ENCODE measurements around the gene ACO1. TPM values are rescaled to one million over a fixed set of nuclear protein-coding genes. Genes with fewer than 3 reads are reported as not detected.

ACO1 gene
- total RNA-seq, 2 experiments from 2014 or later = 13.2 to 14.8 TPM

GRCh38 chr9:32426278-32426939 lies 42.0 kb downstream of the ACO1 start:
- no peaks in the 10 kb centered on the region for H3K27me3 Mint-ChIP-seq (ENCODE audit: low read depth)
- no peaks in the 10 kb centered on the region for H3K9me3 Mint-ChIP-seq
- H3K36me3 Mint-ChIP-seq (ENCODE audit: low read depth) = peaks cover 6% of the 10 kb centered on the region
- CTCF ChIA-PET = interaction anchor here (1.0 to 2.3 kb wide), 2 partner anchors 9 to 154 kb away, joined by 3 to 7 read pairs; no protein-coding TSS in a partner anchor
- intact Hi-C loops (cut with micrococcal nuclease) = no loop called here
- no peak overlapping the region for H3K27ac Mint-ChIP-seq
- H3K4me3 Mint-ChIP-seq = no peak overlapping the region
- peaks cover 3% of the 10 kb centered on the region for H3K4me1 Mint-ChIP-seq (ENCODE audit: low read depth)
- no peak for DNase-seq

GRCh38 chr9:32427111-32427873 lies 42.8 kb downstream of the ACO1 start:
- Mint-ChIP-seq H3K27me3 (ENCODE audit: low read depth) (no peaks in the 10 kb centered on the region), H3K27ac (no peak overlapping the region), H3K9me3 (no peaks in the 10 kb centered on the region), H3K4me3 (no peak overlapping the region), H3K4me1 (ENCODE audit: low read depth) (peaks cover 3% of the 10 kb centered on the region), H3K36me3 (ENCODE audit: low read depth) (peaks cover 5% of the 10 kb centered on the region)
- CTCF ChIA-PET = interaction anchor here (1.0 to 2.3 kb wide), 3 partner anchors 8 to 153 kb away, joined by 3 to 7 read pairs (median 3); no protein-coding TSS in a partner anchor
- intact Hi-C loops (cut with micrococcal nuclease) = no loop called here
- peak; percentile 6 for DNase-seq

DNA sequence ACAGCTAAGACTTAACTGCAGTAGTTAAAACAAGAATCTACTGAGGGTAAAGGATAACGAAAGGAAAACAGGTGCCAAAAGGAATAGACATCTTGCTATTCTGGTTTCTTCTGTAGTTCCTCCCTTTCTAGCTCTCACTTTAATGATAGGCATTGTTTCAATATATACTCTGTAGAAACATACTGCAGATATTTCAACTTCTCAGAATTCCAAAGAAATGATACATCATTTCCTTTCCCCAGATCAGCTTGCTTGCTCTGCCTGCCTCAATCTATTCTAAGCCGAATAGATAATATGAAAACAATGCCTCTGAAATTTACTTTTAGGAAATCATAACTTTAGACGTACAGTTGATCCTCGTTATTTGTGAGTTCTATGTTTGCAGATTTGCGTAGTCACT lies 46.3 kb downstream of the ACO1 start:
- H3K4me1 Mint-ChIP-seq (ENCODE audit: low read depth) = peaks cover 3% of the 10 kb centered on the region
- H3K4me3 Mint-ChIP-seq = no peak overlapping the region
- H3K27me3 Mint-ChIP-seq (ENCODE audit: low read depth) = no peaks in the 10 kb centered on the region
- DNase-seq = no peak
- H3K36me3 Mint-ChIP-seq (ENCODE audit: low read depth) = peaks cover 6% of the 10 kb centered on the region
- no peaks in the 10 kb centered on the region for H3K9me3 Mint-ChIP-seq
- CTCF ChIA-PET = interaction anchor here (3.9 kb wide), 1 partner anchor 51 kb away, joined by 45 read pairs; no protein-coding TSS in a partner anchor
- intact Hi-C loops (cut with micrococcal nuclease) = no loop called here
- H3K27ac Mint-ChIP-seq = no peak overlapping the region

DNA sequence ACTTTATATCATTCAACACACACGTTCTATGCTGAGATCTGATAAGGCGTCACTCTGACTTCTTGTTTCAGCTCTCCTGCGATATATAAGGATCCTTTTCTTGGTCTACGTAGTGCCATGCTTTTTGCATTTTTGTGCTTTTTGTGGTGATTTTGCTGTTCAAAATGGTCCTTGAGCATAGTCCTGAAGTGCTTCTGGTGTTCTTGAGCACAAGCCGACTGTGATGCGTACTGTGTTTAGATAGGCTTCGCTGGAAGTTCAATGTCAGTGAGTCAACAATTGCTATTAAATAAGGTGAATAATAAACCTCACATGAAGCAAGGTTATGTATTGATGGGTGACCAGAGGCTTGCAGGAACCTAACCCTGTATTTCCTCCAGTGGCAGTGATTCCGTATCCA lies 46.8 kb downstream of the ACO1 start:
- H3K36me3 Mint-ChIP-seq (ENCODE audit: low read depth) = peaks cover 4% of the 10 kb centered on the region
- intact Hi-C loops (cut with micrococcal nuclease) = no loop called here
- no peak overlapping the region for H3K4me3 Mint-ChIP-seq
- peaks cover 3% of the 10 kb centered on the region for H3K4me1 Mint-ChIP-seq (ENCODE audit: low read depth)
- H3K27ac Mint-ChIP-seq = no peak overlapping the region
- no peaks in the 10 kb centered on the region for H3K9me3 Mint-ChIP-seq
- no peaks in the 10 kb centered on the region for H3K27me3 Mint-ChIP-seq (ENCODE audit: low read depth)
- DNase-seq = no peak
- CTCF ChIA-PET = interaction anchor here (3.9 kb wide), 1 partner anchor 52 kb away, joined by 45 read pairs; no protein-coding TSS in a partner anchor

DNA sequence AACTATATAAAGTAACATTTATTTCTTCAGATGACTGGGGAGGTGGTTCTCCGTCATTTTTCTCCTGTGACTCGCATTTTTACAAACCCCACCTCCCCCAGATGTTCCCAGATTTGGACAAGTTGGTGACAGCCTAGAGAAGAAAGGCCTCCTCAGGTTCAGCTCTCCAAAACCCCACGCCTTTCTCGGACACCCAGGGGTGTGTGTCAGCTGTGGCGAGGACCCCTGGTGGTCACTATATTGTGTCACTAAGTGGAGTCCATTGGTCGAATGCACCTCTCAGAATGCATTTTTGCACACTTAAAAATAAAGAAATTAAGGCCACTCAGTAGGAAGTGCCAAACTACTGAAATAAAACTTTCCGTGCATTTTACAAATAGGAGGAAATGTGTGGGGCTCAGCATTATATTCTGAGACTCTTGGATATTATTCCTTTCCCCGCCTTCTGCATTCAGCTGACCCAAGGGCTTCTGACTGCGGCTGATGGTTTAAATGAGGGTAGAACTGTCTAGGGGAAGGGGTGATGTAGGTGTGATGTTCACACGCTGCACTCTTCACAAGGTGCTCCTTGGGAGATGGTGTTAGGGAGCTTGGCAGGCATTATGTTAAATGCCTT lies 47.6 kb downstream of the ACO1 start:
- Mint-ChIP-seq H3K27ac (no peak overlapping the region), H3K4me1 (ENCODE audit: low read depth) (peaks cover 3% of the 10 kb centered on the region), H3K27me3 (ENCODE audit: low read depth) (no peaks in the 10 kb centered on the region), H3K36me3 (ENCODE audit: low read depth) (peaks cover 4% of the 10 kb centered on the region), H3K9me3 (no peaks in the 10 kb centered on the region), H3K4me3 (no peak overlapping the region)
- peak; percentile 38 for DNase-seq
- CTCF ChIA-PET = interaction anchor here (0.7 to 3.9 kb wide), 5 partner anchors 47 to 122 kb away, joined by 3 to 45 read pairs (median 5); no protein-coding TSS in a partner anchor
- intact Hi-C loops (cut with micrococcal nuclease) = loop anchor here (1.0 to 2.0 kb wide), 2 partner anchors 53 to 141 kb away; partner anchors contain the start of gene NDUFB6

- DNase-seq = no peak
- Mint-ChIP-seq H3K4me3 (no peak overlapping the region), H3K36me3 (ENCODE audit: low read depth) (peaks cover 4% of the 10 kb centered on the region), H3K27me3 (ENCODE audit: low read depth) (no peaks in the 10 kb centered on the region), H3K9me3 (no peaks in the 10 kb centered on the region), H3K4me1 (ENCODE audit: low read depth) (no peaks in the 10 kb centered on the region), H3K27ac (no peak overlapping the region)
- intact Hi-C loops (cut with micrococcal nuclease) = no loop called here
- CTCF ChIA-PET = interaction anchor here (2.8 kb wide), 1 partner anchor 55 kb away, joined by 13 read pairs; no protein-coding TSS in a partner anchor
Observed at GRCh38 chr9:32434892-32435291, 50.4 kb downstream of the ACO1 start.

DNA sequence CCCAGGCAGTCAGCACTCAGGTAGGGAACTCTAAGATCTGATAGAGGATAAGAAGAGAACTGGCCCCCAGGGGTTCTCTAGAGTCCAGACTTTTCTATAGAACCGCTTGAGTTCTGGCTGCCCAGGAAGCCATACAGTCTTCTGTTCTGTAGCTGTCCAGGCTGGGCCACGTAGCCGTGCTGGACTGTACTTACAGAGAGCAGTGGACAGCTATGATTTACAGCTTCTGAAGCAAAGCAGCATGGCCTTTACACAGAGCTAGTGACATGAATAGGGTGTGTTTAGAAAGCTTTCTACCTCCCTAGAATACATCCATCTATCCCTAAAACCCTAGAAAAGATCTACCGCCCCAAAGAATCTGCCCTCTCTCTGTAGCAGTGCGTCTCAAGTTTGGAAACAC lies 57.2 kb downstream of the ACO1 start:
- no peak for DNase-seq
- no peaks in the 10 kb centered on the region for H3K9me3 Mint-ChIP-seq
- CTCF ChIA-PET = interaction anchor here (0.8 kb wide), 1 partner anchor 63 kb away, joined by 3 read pairs; no protein-coding TSS in a partner anchor
- H3K36me3 Mint-ChIP-seq (ENCODE audit: low read depth) = peaks cover 25% of the 10 kb centered on the region
- intact Hi-C loops (cut with micrococcal nuclease) = no loop called here
- H3K27me3 Mint-ChIP-seq (ENCODE audit: low read depth) = no peaks in the 10 kb centered on the region
- H3K4me1 Mint-ChIP-seq (ENCODE audit: low read depth) = no peaks in the 10 kb centered on the region
- H3K4me3 Mint-ChIP-seq = no peak overlapping the region
- H3K27ac Mint-ChIP-seq = no peak overlapping the region

DNA sequence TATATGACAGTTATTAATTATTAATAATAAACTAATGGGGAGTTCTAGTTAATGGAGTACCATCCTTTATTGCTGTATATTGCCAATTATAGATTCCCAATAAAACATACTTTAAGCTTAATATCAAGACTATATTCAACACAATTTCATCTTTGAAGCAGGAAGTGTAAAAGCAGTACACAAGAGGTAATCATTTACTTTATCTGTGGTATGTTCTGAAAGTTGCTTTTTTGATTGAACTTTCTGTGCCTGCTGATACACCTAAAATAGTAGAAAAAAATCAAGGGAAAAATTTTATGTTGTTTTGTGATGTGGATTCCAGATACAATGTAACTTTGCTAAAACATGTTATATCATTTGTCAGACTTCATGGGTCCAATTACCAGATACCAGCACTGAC lies 58.0 kb downstream of the ACO1 start:
- Mint-ChIP-seq H3K4me1 (ENCODE audit: low read depth) (no peaks in the 10 kb centered on the region), H3K27me3 (ENCODE audit: low read depth) (no peaks in the 10 kb centered on the region), H3K4me3 (no peak overlapping the region), H3K9me3 (no peaks in the 10 kb centered on the region), H3K36me3 (ENCODE audit: low read depth) (peaks cover 29% of the 10 kb centered on the region), H3K27ac (no peak overlapping the region)
- CTCF ChIA-PET = interaction anchor here (0.8 kb wide), 1 partner anchor 63 kb away, joined by 3 read pairs; no protein-coding TSS in a partner anchor
- intact Hi-C loops (cut with micrococcal nuclease) = no loop called here
- no peak for DNase-seq

DNA sequence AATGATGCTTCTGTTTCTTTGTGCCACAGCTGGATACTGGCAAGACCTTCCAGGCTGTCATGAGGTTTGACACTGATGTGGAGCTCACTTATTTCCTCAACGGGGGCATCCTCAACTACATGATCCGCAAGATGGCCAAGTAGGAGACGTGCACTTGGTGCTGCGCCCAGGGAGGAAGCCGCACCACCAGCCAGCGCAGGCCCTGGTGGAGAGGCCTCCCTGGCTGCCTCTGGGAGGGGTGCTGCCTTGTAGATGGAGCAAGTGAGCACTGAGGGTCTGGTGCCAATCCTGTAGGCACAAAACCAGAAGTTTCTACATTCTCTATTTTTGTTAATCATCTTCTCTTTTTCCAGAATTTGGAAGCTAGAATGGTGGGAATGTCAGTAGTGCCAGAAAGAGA lies 65.5 kb downstream of the ACO1 start:
- DNase-seq = no peak
- Mint-ChIP-seq H3K9me3 (no peaks in the 10 kb centered on the region), H3K36me3 (ENCODE audit: low read depth) (peaks cover 31% of the 10 kb centered on the region), H3K27me3 (ENCODE audit: low read depth) (no peaks in the 10 kb centered on the region), H3K4me1 (ENCODE audit: low read depth) (no peaks in the 10 kb centered on the region), H3K27ac (no peak overlapping the region), H3K4me3 (no peak overlapping the region)
- intact Hi-C loops (cut with micrococcal nuclease) = no loop called here
- CTCF ChIA-PET = no interaction called here

GRCh38 chr9:32454280-32454679 lies 69.8 kb downstream of the ACO1 start:
- H3K36me3 Mint-ChIP-seq (ENCODE audit: low read depth) = peaks cover 20% of the 10 kb centered on the region
- intact Hi-C loops (cut with micrococcal nuclease) = no loop called here
- CTCF ChIA-PET = interaction anchor here (1.1 to 1.4 kb wide), 2 partner anchors 27 to 118 kb away, joined by 3 to 4 read pairs; no protein-coding TSS in a partner anchor
- no peak overlapping the region for H3K4me3 Mint-ChIP-seq
- H3K27ac Mint-ChIP-seq = no peak overlapping the region
- no peaks in the 10 kb centered on the region for H3K9me3 Mint-ChIP-seq
- no peaks in the 10 kb centered on the region for H3K4me1 Mint-ChIP-seq (ENCODE audit: low read depth)
- H3K27me3 Mint-ChIP-seq (ENCODE audit: low read depth) = no peaks in the 10 kb centered on the region
- no peak for DNase-seq

- Mint-ChIP-seq H3K27me3 (ENCODE audit: low read depth) (no peaks in the 10 kb centered on the region), H3K36me3 (ENCODE audit: low read depth) (peaks cover 19% of the 10 kb centered on the region), H3K27ac (no peak overlapping the region), H3K4me1 (ENCODE audit: low read depth) (no peaks in the 10 kb centered on the region), H3K9me3 (no peaks in the 10 kb centered on the region), H3K4me3 (no peak overlapping the region)
- intact Hi-C loops (cut with micrococcal nuclease) = loop anchor here (5.0 kb wide), 1 partner anchor 38 kb away; no protein-coding TSS in a partner anchor
- CTCF ChIA-PET = no interaction called here
- DNase-seq = no peak
Observed at GRCh38 chr9:32455738-32456137, 71.3 kb downstream of the ACO1 start.

DNA sequence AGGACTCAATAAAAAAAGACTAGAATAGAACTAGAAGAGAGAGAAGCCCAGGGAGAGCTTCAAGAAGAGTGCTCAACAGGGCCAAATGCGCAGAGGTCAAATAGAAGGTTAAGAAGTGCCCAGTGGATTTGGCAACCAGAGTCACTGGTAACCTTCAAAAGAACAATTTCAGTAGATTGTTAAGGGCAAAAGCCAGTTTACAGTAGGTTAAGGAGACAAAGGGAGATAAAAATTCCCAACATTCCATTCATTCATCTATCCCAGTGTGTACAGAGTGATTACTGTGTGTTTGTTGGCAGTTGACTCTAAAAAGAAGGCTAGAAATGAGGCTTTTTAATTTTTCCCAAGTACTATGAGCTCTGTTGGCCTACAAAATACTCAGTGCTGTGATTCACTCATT lies 72.1 kb downstream of the ACO1 start:
- H3K9me3 Mint-ChIP-seq = no peaks in the 10 kb centered on the region
- no peak overlapping the region for H3K27ac Mint-ChIP-seq
- no peak for DNase-seq
- H3K27me3 Mint-ChIP-seq (ENCODE audit: low read depth) = no peaks in the 10 kb centered on the region
- H3K36me3 Mint-ChIP-seq (ENCODE audit: low read depth) = peaks cover 14% of the 10 kb centered on the region
- CTCF ChIA-PET = interaction anchor here (1.1 to 1.7 kb wide), 2 partner anchors 78 to 115 kb away, joined by 3 to 6 read pairs; no protein-coding TSS in a partner anchor
- no peaks in the 10 kb centered on the region for H3K4me1 Mint-ChIP-seq (ENCODE audit: low read depth)
- intact Hi-C loops (cut with micrococcal nuclease) = loop anchor here (5.0 kb wide), 1 partner anchor 39 kb away; no protein-coding TSS in a partner anchor
- H3K4me3 Mint-ChIP-seq = no peak overlapping the region
